ENCODE results near the gene PRKAR2A. TPM values are rescaled to one million over a fixed set of nuclear protein-coding genes. Genes with fewer than 3 reads are reported as not detected.

The PRKAR2A gene
- total and polyA plus RNA-seq, 2 donors (not counting 3 experiments of a cell fraction or from before 2014, with no cell fraction given), result 8.6 to 69.9 TPM

DNA sequence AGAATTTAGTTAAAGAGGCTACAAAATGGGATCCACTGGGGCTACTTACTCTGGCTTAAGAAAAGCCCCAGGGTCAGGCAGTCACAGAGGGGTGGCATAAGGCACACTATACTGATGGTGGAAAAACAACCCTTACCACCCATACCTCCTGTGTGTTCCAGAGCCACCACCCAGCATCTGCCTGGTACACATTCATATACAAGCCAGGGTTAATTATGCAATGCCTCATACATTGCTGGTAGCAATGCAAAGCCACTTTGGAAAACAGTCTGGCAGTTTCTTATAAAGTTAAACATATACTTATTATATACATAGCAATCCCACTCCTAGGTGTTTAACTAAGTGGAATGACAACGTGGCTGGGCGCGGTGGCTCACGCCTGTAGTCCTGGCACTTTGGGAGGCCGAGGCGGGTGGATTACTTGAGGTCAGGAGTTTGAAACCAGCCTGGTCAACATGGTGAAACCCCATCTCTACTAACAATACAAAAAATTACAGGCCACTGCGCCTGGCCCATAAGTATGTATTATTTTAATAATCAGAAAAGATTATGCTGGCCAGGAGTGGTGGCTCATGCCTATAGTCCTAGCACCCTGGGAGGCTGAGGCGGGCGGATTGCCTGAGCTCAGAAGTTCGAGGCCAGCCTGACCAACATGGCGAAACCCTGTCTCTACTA, 146.8 kb downstream of the PRKAR2A start:
- Histone ChIP-seq H3K4me3 (replicated peaks in 1 of 3; ENCODE audit: insufficient read depth in 1 of 3, low read depth in 1 of 3, low read length in 3 of 3) (no peak overlapping the region), H3K9ac (replicated peaks; ENCODE audit: extremely low read depth, insufficient read depth, low read length) (no peak overlapping the region), H4K20me1 (replicated peaks; ENCODE audit: control insufficient read depth, extremely low read depth, insufficient read depth, low read length) (peaks cover 20% of the 10 kb centered on the region), H3K27me3 (ENCODE audit: control insufficient read depth in 2 of 2, insufficient read depth in 2 of 2, low read length in 2 of 2) (no peaks in the 10 kb centered on the region), H3K36me3 (ENCODE audit: control insufficient read depth in 2 of 2, extremely low read depth in 1 of 2, insufficient read depth in 2 of 2, low read length in 2 of 2) (peaks cover 5 to 10% of the 10 kb centered on the region in 2 experiments), H3K9me1 (replicated peaks; ENCODE audit: control insufficient read depth, extremely low read depth, insufficient read depth, low read length) (no peaks in the 10 kb centered on the region), H3K27ac (ENCODE audit: insufficient read depth, low read depth, low read length) (no peak overlapping the region), H3K4me1 (ENCODE audit: control insufficient read depth, extremely low read depth, insufficient read depth, low read length) (peaks cover 5% of the 10 kb centered on the region), H3K4me2 (ENCODE audit: insufficient read depth, low read length) (no peak overlapping the region), H2AFZ (ENCODE audit: low read depth, low read length) (no peak overlapping the region), H3K79me2 (ENCODE audit: control insufficient read depth, insufficient read depth, low read length) (peaks cover 91% of the 10 kb centered on the region), H3K9me3 (replicated peaks; ENCODE audit: control insufficient read depth, insufficient read depth, low read length) (no peaks in the 10 kb centered on the region)
- no peak for FAIRE-seq
- no peak for DNase-seq (ENCODE audit: low read depth, low spot score)
- POLR2A ChIA-PET, result no interaction called here
- TF ChIP-seq POLR2A (IDR thresholded peaks at IDR 0.05; ENCODE audit: low read depth, low read length), result no peak
- TF ChIP-seq, protein P1, sequence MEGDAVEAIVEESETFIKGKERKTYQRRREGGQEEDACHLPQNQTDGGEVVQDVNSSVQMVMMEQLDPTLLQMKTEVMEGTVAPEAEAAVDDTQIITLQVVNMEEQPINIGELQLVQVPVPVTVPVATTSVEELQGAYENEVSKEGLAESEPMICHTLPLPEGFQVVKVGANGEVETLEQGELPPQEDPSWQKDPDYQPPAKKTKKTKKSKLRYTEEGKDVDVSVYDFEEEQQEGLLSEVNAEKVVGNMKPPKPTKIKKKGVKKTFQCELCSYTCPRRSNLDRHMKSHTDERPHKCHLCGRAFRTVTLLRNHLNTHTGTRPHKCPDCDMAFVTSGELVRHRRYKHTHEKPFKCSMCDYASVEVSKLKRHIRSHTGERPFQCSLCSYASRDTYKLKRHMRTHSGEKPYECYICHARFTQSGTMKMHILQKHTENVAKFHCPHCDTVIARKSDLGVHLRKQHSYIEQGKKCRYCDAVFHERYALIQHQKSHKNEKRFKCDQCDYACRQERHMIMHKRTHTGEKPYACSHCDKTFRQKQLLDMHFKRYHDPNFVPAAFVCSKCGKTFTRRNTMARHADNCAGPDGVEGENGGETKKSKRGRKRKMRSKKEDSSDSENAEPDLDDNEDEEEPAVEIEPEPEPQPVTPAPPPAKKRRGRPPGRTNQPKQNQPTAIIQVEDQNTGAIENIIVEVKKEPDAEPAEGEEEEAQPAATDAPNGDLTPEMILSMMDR (IDR thresholded peaks at IDR 0.05; ENCODE audit: extremely low read depth in 1 of 2, insufficient read depth in 1 of 2, low read depth in 1 of 2, low read length in 2 of 2), result no peak
- TF ChIP-seq, protein P2, sequence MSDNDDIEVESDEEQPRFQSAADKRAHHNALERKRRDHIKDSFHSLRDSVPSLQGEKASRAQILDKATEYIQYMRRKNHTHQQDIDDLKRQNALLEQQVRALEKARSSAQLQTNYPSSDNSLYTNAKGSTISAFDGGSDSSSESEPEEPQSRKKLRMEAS (IDR thresholded peaks at IDR 0.05; ENCODE audit: insufficient read depth, insufficient read length), result no peak
- no peak for TF ChIP-seq JUN (IDR thresholded peaks at IDR 0.05; ENCODE audit: borderline replicate concordance, insufficient read depth, insufficient read length, low read depth)
- no peak for TF ChIP-seq EZH2 (IDR thresholded peaks at IDR 0.05; ENCODE audit: borderline replicate concordance, low read depth, low read length, severe bottlenecking)
- no peak for TF ChIP-seq GATA2 (IDR thresholded peaks at IDR 0.05; ENCODE audit: insufficient read depth, insufficient read length, low read depth, low read length)
- no peak for TF ChIP-seq FOS (IDR thresholded peaks at IDR 0.05; ENCODE audit: borderline replicate concordance, insufficient read depth, low read length)
- TF ChIP-seq POLR2AphosphoS5 (IDR thresholded peaks at IDR 0.05; ENCODE audit: insufficient read depth, low read depth, low read length), result no peak
- TF ChIP-seq MYC (IDR thresholded peaks at IDR 0.05; ENCODE audit: low read depth, low read length), result no peak
- CTCF ChIA-PET, result interaction anchor here (1.1 kb wide), 1 partner anchor 15 kb away, joined by 4 read pairs; the partner anchor contains the start of gene NCKIPSD
- intact Hi-C loops (cut with micrococcal nuclease), result no loop called here
- no TSS peak for BruUV-seq (replicated peaks)
- dilution Hi-C loops (cut with MboI; ENCODE audit: extremely low pct_ligation_motif_present, low sequenced_read_pairs), result no loop called here

Data from endothelial cell of umbilical vein (primary cell).